Activated CD8-positive, alpha-beta memory T cell treated with anti-CD3 and anti-CD28 coated beads for 4 hours (primary cell): ENCODE results near the gene TAS2R41.
"Not testable (repeated sequence)": the region's sequence is repeated elsewhere in the genome, so short reads cannot be mapped to it uniquely, and the experiment has no call there.

Experiments used
- DNase-seq, 2 donors: peaks; one replicate each; pipeline ENCODE4 v3.0.0-alpha.2; 2020; ENCODE audit warnings: low read depth in 2 of 2

TAS2R41 gene

DNA sequence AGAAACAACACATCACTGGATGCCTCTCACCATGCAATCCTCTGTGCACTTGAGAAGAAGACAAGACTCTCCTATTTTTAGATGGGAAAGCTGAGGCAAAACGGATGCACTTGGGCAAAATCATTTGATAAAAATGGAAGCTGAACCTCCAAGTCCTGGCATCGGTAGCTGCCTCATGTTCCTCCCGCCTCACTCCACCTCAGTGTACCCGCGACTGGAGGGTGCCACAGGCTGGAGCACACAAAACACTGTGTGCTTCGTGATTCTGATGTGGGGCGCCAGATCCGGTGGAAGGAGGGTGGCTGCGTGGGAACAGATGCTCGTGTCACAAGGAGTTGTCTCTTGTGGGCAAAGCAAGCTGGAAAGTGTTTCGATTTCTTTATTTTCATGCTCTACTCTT is 41.3 kb downstream of the TAS2R41 start:
- DNase-seq: no peak

DNA sequence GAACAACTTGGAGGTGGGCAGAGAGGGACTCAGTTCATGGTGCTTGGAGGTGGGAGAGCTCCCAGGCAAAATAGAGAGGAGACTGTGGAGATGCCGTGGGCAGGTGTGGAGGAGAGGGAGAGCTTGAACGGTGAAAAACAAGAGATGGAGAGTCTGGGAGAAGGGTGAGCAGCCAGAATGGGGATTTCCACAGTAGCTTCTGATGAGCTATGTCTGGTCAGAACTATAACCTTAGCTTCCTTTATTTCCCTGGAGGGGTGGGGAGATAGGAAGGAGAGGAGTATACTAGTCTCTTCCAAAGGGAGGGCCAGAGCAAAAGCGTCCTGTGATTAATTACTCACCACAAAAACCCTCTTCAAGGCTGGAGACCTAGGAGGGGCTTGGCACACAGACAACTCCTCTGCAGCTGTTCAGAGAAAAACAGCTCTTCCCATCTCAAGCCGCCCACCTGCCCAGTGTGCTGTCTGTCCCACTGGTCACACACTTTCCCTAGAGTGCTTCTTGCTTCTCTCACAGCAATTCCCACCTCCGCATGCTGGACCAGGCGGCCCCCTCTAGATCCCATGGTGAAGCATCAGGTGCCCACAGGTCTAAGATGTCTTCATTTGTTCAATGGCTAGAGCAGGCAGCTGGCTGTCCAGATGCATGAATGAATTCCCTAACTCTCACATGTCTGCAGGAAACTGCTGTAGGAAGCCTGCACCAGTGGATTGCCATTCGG is 41.9 kb downstream of the TAS2R41 start:
- DNase-seq: no peak

DNA sequence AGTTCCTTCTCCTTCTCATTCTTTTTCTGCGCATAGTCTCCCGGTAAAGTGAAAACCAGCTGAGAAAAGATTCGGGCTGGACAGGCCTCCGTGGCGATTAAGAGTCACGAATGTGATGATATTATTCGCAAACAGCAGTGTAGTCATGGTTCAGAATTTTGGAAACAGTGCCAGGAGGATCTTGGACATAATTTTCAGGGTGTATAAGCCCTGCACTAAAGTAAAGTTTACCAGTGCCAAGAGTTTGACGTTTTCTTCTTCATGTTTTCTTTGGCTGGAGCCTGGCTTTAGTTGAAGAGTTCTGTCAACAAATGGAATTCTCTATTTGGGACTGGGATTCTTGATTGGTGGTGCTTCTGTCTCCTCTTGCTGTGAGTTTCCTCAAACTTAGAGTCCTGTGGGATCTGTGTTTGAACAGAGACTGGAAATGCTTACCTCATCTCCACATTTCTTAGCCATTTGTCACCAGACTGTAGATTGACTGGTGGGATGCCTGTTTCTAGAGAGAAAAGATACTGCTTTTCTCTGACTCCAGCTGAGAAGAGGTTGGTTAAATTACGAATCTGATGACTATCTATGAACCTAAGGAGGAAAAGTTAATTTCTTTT is 44.7 kb downstream of the TAS2R41 start:
- not testable (repeated sequence) for DNase-seq
